Rectal smooth muscle tissue (tissue), 1 donor: ENCODE data around the gene STAU1.
"Not testable (repeated sequence)": the region's sequence is repeated elsewhere in the genome, so short reads cannot be mapped to it uniquely, and the experiment has no call there.

ENCODE experiments used
- H3K27ac ChIP-seq: one replicate; pipeline ENCODE4 v1.7.0; 2013; ENCODE audit warnings: low read depth, low read length, inconsistent platforms
- H3K27me3 ChIP-seq: one replicate; pipeline ENCODE4 v1.7.0; 2013; ENCODE audit warnings: low read length; ENCODE audit not compliant: control insufficient read depth, insufficient read depth
- H3K36me3 ChIP-seq: one replicate; pipeline ENCODE4 v1.7.0; 2013; ENCODE audit warnings: low read length; ENCODE audit not compliant: control insufficient read depth, insufficient read depth
- H3K4me1 ChIP-seq: one replicate; pipeline ENCODE4 v1.7.0; 2013; ENCODE audit warnings: low read length; ENCODE audit not compliant: control insufficient read depth, insufficient read depth
- H3K4me3 ChIP-seq: one replicate; pipeline ENCODE4 v1.7.0; 2013; ENCODE audit warnings: low read length
- H3K9ac ChIP-seq: one replicate; pipeline ENCODE4 v1.7.0; 2013; ENCODE audit warnings: low read length

Gene STAU1

DNA sequence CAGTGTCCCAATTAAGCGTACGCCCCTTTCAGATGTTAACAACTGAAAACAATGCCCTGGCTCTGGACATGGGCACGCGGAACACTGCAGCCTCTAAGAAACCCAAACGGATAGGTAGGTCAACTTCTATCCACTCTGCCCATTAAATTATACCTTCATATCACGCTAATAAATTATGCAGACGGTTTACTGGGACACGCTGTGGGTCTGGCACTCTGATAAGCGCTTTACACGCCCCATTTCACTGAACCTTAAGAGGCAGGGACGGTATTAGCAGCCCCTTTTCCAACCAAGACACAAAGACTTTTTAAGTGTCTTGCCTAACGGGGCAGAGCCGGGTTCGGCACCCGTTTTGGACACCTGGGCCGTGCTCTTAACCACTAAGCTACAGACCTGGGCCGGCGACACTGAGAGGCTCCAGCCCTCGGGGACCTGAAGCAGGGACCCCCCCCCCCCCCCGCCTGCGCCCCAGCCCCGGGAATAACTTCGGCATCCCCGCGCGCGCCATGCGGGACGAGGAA is 744 bp downstream of the STAU1 start:
- Histone ChIP-seq H3K4me1 (no peaks in the 10 kb centered on the region), H3K27me3 (no peaks in the 10 kb centered on the region), H3K4me3 (peak overlapping the region; percentile 78), H3K36me3 (no peaks in the 10 kb centered on the region), H3K27ac (peak overlapping the region; percentile 87), H3K9ac (peak overlapping the region; percentile 59)

DNA sequence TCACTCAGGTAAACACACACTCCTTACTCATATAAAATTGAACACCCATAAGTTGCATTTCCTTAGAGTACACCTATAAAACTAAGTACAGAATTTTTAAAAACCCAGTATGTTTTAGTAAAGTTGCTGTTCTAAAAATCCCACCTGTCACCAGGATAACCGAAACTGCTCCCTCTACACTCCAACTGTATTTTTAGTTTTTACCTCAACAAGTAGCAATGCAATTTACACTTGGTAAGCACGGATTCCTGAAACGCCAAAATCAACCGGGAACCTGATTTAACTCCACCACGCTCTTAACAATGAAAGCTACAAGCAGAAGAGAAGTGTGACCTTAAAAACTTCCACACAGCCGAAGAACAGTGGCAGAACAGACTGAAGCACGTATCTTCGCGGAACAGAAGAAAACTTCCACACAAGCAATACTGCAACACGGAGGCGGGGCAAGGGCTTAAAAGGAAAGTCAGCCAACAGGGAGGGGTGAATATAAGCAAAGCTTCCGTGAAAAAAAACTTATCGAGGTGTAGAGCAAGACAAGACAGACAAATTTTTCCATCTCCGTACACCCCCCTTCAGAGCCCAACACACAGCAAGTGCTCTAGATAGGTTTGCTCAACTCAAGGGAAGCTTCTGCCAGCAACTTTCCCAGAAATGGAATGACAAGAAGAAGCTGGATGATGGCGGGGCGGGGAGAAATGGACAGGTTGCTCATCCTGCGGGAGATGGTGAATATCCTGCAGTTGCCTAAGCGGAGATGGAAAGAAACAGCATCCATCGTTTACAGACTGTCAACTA is 1.4 kb downstream of the STAU1 start:
- Histone ChIP-seq H3K4me1 (peaks cover 5% of the 10 kb centered on the region), H3K9ac (peak overlapping the region; percentile 59), H3K4me3 (peak overlapping the region; percentile 78), H3K36me3 (no peaks in the 10 kb centered on the region), H3K27ac (peak overlapping the region; percentile 87), H3K27me3 (no peaks in the 10 kb centered on the region)

DNA sequence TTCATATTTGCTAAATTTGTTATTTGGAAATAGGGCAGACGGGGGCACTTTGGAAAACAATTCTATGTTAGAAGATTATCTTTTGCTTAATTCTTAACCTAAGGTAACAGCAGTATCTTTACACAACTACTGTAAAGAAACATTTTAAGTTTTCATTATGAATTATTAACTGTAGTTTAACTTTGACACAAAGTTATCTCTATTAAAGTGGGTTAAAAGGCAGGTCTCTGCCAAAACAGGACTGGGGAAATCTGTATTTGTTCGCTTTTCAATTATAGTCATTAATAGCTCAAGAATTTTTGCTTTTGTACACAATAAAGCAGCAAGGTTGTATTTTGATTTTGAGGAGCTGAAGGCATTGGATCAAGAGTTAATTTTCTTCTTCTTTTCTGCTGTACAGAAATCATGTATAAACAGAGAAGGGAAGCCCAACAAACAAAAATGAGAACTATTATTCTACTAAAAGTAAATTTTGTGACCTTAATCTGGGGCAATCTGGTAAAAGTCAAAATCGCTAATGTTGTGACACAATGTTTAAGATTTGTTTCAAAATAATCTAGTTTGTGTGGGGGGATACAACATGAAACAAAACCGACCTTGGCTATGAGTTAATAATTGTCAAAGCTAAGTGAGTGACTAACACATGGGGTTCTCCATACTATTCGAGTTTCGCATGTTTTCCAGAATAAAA is 2.9 kb downstream of the STAU1 start:
- Histone ChIP-seq H3K27me3 (no peaks in the 10 kb centered on the region), H3K4me1 (peaks cover 13% of the 10 kb centered on the region), H3K9ac (no peak overlapping the region), H3K4me3 (no peak overlapping the region), H3K36me3 (no peaks in the 10 kb centered on the region), H3K27ac (no peak overlapping the region)

DNA sequence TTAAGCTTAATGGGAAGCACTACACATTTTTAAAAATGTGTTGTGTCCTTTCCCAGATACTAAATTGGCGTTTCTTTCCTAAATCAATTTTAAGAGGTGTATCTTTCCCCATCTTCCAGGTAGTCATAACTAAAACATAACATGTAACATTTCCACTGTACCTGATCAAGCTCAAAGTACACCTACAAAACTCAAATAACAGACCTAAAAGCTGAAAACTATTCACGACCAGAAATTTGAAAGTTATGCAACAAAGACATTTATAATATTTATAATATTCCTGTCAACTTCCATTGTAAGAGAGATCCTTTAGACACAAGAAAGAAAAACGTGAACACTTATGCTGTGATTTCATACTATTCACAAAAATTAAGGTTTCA is 3.5 kb downstream of the STAU1 start:
- no peak overlapping the region for H3K9ac ChIP-seq
- no peak overlapping the region for H3K27ac ChIP-seq
- peaks cover 16% of the 10 kb centered on the region for H3K4me1 ChIP-seq
- no peaks in the 10 kb centered on the region for H3K27me3 ChIP-seq
- no peaks in the 10 kb centered on the region for H3K36me3 ChIP-seq
- H3K4me3 ChIP-seq, result no peak overlapping the region

DNA sequence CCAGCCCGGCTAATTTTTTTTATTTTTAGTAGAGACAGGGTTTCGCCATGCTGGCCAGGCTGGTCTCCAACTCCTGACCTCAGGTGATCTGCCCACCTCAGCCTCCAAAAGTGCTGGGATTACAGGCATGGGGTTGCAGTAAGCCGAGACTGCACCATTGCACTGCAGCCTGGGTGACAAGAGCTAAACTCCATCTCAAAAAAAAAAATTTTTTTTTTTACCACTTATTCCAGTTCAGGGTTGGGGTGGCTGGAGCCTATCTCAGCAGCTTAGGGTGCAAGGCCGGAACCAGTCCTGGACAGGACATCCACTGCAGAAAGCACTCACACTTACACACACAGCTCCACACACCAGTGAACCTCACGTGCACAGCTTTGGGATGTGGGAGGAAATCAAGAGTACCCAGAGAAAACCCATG is 4.0 kb downstream of the STAU1 start:
- H3K9ac ChIP-seq, H3K27me3 ChIP-seq: not testable (repeated sequence)
- peaks cover 17% of the 10 kb centered on the region for H3K4me1 ChIP-seq

DNA sequence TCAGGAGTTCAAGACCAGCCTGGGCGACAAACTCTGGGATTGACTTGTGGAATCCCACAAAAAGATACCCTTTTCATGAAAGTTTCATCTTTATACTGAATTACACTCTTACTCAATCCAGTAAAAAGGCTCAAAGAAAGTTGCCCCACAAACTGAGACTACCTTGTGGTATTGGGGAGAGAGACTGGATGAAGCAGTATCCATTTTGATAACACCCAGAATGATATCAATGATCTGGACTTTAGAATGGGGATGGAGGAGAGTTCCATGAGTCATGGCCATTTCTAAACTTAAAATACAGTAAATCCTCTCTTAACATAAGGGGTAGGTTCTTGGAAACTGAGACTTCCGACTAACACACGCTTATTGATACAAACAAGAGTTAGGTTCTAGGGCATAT is 4.7 kb downstream of the STAU1 start:
- H3K4me3 ChIP-seq, result no peak overlapping the region
- no peak overlapping the region for H3K27ac ChIP-seq
- peaks cover 17% of the 10 kb centered on the region for H3K4me1 ChIP-seq
- no peak overlapping the region for H3K9ac ChIP-seq
- no peaks in the 10 kb centered on the region for H3K36me3 ChIP-seq
- no peaks in the 10 kb centered on the region for H3K27me3 ChIP-seq

More for the DNA sequence above, 4.0 kb downstream of the STAU1 start:
- H3K27ac ChIP-seq, H3K4me3 ChIP-seq, H3K36me3 ChIP-seq: not testable (repeated sequence)

DNA sequence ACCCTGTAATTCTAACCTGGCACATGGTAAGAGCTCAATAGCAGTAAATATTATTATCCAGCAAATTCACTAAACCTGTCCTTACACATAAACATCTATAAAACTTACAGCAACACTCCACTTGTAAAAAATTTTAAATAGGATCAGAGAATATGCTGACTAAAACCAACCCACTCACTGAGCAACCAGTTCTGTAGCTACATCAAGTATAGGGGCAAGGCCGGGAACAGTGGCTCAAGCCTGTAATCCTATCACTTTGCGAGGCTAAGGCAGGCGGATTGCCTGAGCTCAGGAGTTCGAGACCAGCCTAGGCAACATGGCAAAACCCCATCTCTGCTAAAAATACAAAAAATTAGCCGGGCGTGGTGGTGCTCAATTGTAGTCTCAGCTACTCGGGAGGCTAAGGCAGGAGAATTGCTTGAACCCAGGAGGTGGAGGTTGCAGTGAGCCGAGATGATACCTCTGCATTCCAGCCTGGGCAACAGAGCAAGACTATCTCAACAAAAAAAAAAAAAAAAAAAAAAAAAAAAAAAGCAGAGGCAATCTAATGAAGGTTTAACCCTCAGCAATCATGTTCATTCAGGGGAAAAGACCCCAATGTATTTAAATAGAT is 6.8 kb downstream of the STAU1 start:
- no peak overlapping the region for H3K9ac ChIP-seq
- H3K27me3 ChIP-seq, result no peaks in the 10 kb centered on the region
- H3K27ac ChIP-seq, result no peak overlapping the region
- H3K4me3 ChIP-seq, result no peak overlapping the region
- H3K36me3 ChIP-seq, result peaks cover 3% of the 10 kb centered on the region
- H3K4me1 ChIP-seq, result peaks cover 17% of the 10 kb centered on the region

DNA sequence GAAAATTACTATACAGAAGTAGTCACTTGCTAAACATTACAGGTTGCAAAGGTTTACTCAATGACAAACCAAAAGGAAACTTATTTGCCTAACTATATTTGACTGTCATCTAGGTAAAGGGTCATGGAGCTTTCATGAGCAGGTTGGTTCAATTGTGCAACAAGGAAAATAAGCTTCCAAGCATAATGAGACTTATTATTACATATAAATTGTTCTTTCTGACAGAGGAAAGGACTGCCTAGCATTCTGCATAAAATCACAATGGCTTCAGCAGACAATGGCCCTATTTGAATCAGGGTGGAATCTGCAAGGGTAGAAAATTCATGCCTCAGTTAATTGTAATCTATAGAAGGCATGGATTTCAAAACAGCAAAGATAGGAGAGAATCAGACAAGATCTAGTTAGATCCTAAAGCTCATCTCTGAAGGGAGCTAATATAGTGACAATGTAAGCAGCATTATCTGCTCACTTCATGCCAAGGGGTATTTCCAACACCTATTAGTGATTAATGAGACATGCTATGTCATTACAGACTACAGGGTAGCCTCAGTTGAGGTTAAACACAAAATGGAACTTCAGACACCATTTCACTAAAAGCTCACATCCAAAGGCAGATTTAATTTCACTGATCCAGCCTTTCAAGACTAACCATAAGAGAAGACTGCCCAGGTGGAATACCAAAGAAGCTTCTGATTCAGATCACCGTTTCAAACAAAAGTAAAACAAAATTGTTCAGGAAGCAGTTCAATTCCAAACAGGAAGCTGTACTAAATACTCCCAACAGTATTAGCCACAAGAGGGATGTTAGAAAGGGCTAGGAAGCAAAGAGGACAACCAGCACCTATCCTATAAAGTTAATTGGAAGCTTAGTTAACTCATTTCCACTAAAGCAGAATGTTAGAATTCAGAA is 8.5 kb downstream of the STAU1 start:
- peaks cover 3% of the 10 kb centered on the region for H3K36me3 ChIP-seq
- no peak overlapping the region for H3K9ac ChIP-seq
- H3K4me3 ChIP-seq, result no peak overlapping the region
- no peaks in the 10 kb centered on the region for H3K27me3 ChIP-seq
- H3K27ac ChIP-seq, result no peak overlapping the region
- peaks cover 17% of the 10 kb centered on the region for H3K4me1 ChIP-seq

DNA sequence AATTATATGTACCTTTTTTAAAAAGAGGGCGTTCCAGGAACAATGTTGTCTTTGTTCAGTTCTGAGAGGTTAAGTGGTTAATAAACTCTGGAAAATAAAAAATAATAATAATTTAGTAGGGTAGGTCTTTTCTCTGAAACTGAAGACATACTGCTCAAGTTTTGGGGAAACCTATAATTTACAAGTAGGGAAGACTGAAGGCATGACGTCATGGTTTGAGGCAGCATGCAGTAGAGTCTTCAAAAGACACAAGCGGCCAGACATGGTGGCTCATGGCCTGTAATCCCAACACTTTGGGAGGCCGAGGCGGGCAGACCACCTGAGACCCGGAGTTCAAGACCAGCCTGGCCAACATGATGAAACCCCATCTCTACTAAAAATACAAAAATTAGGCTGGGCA is 14.0 kb downstream of the STAU1 start:
- Histone ChIP-seq H3K9ac (no peak overlapping the region), H3K27me3 (no peaks in the 10 kb centered on the region), H3K4me3 (no peak overlapping the region), H3K27ac (no peak overlapping the region), H3K4me1 (no peaks in the 10 kb centered on the region), H3K36me3 (peaks cover 7% of the 10 kb centered on the region)

DNA sequence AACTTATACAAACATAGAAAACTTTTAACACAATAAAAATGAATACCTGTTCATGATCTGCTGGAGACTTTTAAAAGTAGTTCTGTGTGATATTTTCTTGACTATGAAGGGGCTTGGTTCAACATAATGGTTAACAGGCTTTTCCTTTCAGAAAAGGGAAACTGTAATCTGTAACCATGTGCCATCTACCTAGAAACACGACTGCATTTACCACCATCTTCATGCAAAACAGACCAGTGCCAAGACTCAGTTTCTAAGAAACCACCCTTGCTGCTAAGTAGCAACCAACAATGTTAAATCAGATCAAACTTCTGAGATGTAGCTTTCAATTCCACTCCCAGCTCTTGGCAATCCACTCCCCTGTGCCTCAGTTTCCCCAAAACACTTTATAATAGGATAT is 15.7 kb downstream of the STAU1 start:
- Histone ChIP-seq H3K9ac (no peak overlapping the region), H3K27ac (no peak overlapping the region), H3K36me3 (peaks cover 4% of the 10 kb centered on the region), H3K4me3 (no peak overlapping the region), H3K27me3 (no peaks in the 10 kb centered on the region), H3K4me1 (no peaks in the 10 kb centered on the region)

DNA sequence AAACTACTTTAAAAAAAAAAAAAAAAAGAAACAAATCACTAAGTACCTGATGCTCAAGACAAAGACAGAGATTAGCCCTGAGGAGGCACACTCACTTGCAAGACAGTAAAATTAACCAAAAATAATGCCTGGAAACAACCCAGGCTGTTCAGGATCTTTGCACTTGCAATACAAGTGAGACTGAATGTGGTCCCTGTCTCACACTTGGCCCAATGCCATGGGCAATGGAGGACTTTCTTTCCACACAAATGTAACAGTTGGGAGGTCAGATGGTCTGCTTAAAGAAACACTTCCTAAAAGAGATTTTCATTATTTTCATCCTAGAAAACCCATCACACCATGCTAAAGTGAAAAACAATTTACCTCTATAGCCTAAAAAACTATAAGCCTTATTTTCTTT is 16.2 kb downstream of the STAU1 start:
- H3K9ac ChIP-seq, result no peak overlapping the region

DNA sequence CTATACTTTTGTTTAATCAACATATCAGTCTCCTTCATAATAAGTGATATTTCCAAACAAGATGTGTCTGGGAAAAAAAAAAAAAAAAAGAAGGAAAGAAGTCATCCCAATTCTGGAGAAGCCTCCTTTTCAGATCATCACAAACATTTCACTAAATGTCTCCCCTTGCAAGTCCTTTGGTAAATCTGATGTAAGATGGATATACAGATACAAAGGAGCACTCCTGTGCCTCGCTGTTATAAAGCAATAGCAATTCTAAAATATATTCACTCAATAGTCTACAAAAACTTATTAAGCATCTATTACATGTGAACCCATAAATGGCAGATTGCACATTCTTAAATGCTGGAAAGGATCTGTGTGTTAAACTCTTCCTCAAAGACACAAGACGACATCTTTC is 17.4 kb downstream of the STAU1 start:
- Histone ChIP-seq H3K27me3 (no peaks in the 10 kb centered on the region), H3K36me3 (peaks cover 4% of the 10 kb centered on the region), H3K4me1 (peaks cover 3% of the 10 kb centered on the region), H3K4me3 (no peak overlapping the region), H3K9ac (no peak overlapping the region), H3K27ac (no peak overlapping the region)

More for the DNA sequence above, 16.2 kb downstream of the STAU1 start:
- H3K27ac ChIP-seq, result no peak overlapping the region
- H3K4me1 ChIP-seq, result peaks cover under 1% of the 10 kb centered on the region
- no peak overlapping the region for H3K4me3 ChIP-seq
- no peaks in the 10 kb centered on the region for H3K27me3 ChIP-seq
- H3K36me3 ChIP-seq, result peaks cover 4% of the 10 kb centered on the region
